Measurements from ENCODE around the gene LAMB4.

- TF ChIP-seq CTCF (IDR thresholded peaks at IDR 0.05) (no peak), POLR2AphosphoS5 (IDR thresholded peaks at IDR 0.05) (no peak), POLR2A (IDR thresholded peaks at IDR 0.05) (no peak), EP300 (IDR thresholded peaks at IDR 0.05) (no peak)
These were observed 33.2 kb downstream of the LAMB4 start for GRCh38 chr7:108096996-108097395.
